WTC11 (cell line): ENCODE data around the gene SLC23A2. TPM values are rescaled to one million over a fixed set of nuclear protein-coding genes. Genes with fewer than 3 reads are reported as not detected.

Experiments
- ATAC-seq: fragments of 200-7000 bp; cut with Tn5 transposase; 2 replicates; pipeline ENCODE4 v1.10.0; 2021; ENCODE audit warnings: mild to moderate bottlenecking, moderate library complexity
- CTCF ChIA-PET: fragments of 300-600 bp; sonication (Branson Sonifier 250); formaldehyde crosslinking; loops from one replicate; lab custom pipeline; 2021; ENCODE audit warnings: antibody characterized with exemption; lab: Charles Lee
- POLR2A ChIA-PET: fragments of 350-600 bp; sonication (Branson Sonifier 250); formaldehyde crosslinking; loops from one replicate; lab custom pipeline; 2021; ENCODE audit warnings: antibody characterized with exemption; lab: Charles Lee
- DNase-seq: peaks from one replicate; pipeline ENCODE4 v3.0.0; 2021; ENCODE audit warnings: low spot score
- H3K27ac Mint-ChIP-seq: 2 replicates; pipeline ENCODE4 v1.8.0; 2021; ENCODE audit warnings: mixed read lengths
- H3K27me3 Mint-ChIP-seq: 2 replicates; pipeline ENCODE4 v1.8.0; 2021; ENCODE audit warnings: low read depth, mild to moderate bottlenecking, moderate library complexity, mixed read lengths
- H3K36me3 Mint-ChIP-seq: 2 replicates; pipeline ENCODE4 v1.8.0; 2021; ENCODE audit warnings: mixed read lengths
- H3K4me1 Mint-ChIP-seq: 2 replicates; pipeline ENCODE4 v1.8.0; 2022; ENCODE audit warnings: mixed read lengths
- H3K4me3 Mint-ChIP-seq: 2 replicates; pipeline ENCODE4 v1.8.0; 2021; ENCODE audit warnings: mild to moderate bottlenecking, moderate library complexity, mixed read lengths
- H3K9me3 Mint-ChIP-seq: 2 replicates; pipeline ENCODE4 v1.8.0; 2021; ENCODE audit warnings: mixed read lengths
- FOXJ3 ChIP-seq: sonication (generic); formaldehyde crosslinking; IDR thresholded peaks from 2 replicates; pipeline ENCODE4 v1.9.0; 2021; ENCODE audit warnings: missing genetic modification reagents, mild to moderate bottlenecking, borderline replicate concordance
- JAZF1 ChIP-seq: fragments of 250-450 bp; sonication (Bioruptor Pico); IDR thresholded peaks from 2 replicates; pipeline ENCODE4 v1.9.0; 2021; ENCODE audit warnings: moderate library complexity, mild to moderate bottlenecking, inconsistent platforms
- JUN ChIP-seq: sonication (generic); formaldehyde crosslinking; IDR thresholded peaks from 2 replicates; pipeline ENCODE4 v1.8.0; 2023; ENCODE audit warnings: mild to moderate bottlenecking, missing genetic modification reagents
- MXD4 ChIP-seq: fragments of 250-450 bp; sonication (Bioruptor Pico); IDR thresholded peaks from 2 replicates; pipeline ENCODE4 v1.8.0; 2021; ENCODE audit warnings: mild to moderate bottlenecking, moderate library complexity, borderline replicate concordance
- MYBL2 ChIP-seq: sonication (generic); formaldehyde crosslinking; IDR thresholded peaks from 2 replicates; pipeline ENCODE4 v1.8.1; 2023; ENCODE audit warnings: mild to moderate bottlenecking, moderate library complexity, missing genetic modification reagents
- NFYB ChIP-seq: sonication (generic); formaldehyde crosslinking; conservative IDR thresholded peaks from 2 replicates; pipeline ENCODE4 v1.8.0; 2022; ENCODE audit warnings: low read depth, missing genetic modification reagents
- NR1H2 ChIP-seq: sonication (generic); formaldehyde crosslinking; IDR thresholded peaks from 2 replicates; pipeline ENCODE4 v1.9.0; 2021; ENCODE audit warnings: mild to moderate bottlenecking, moderate library complexity, missing genetic modification reagents
- NR2C2 ChIP-seq: sonication (generic); formaldehyde crosslinking; IDR thresholded peaks from 2 replicates; pipeline ENCODE4 v1.8.0; 2022; ENCODE audit warnings: mild to moderate bottlenecking, missing genetic modification reagents
- NR3C1 ChIP-seq: sonication (generic); formaldehyde crosslinking; conservative IDR thresholded peaks from 2 replicates; pipeline ENCODE4 v1.8.1; 2023; ENCODE audit warnings: low read depth, mild to moderate bottlenecking, missing genetic modification reagents
- RELA ChIP-seq: sonication (generic); formaldehyde crosslinking; IDR thresholded peaks from 2 replicates; pipeline ENCODE4 v1.8.1; 2022; ENCODE audit warnings: missing genetic modification reagents, mild to moderate bottlenecking, borderline replicate concordance
- RORB ChIP-seq: fragments of 250-450 bp; sonication (Bioruptor Pico); IDR thresholded peaks from 2 replicates; pipeline ENCODE4 v1.9.0; 2021; ENCODE audit warnings: mild to moderate bottlenecking
- SMAD4 ChIP-seq: sonication (generic); formaldehyde crosslinking; IDR thresholded peaks from 2 replicates; pipeline ENCODE4 v1.8.0; 2022; ENCODE audit warnings: mild to moderate bottlenecking, missing genetic modification reagents
- ZNF121 ChIP-seq: sonication (generic); formaldehyde crosslinking; IDR thresholded peaks from 2 replicates; pipeline ENCODE4 v1.8.0; 2023; ENCODE audit warnings: missing genetic modification reagents
- ZNF263 ChIP-seq: sonication (generic); formaldehyde crosslinking; IDR thresholded peaks from 2 replicates; pipeline ENCODE4 v1.8.1; 2022; ENCODE audit warnings: low read depth, mild to moderate bottlenecking, moderate library complexity, missing genetic modification reagents
- ZNF416 ChIP-seq: fragments of 250-450 bp; sonication (Bioruptor Pico); IDR thresholded peaks from 2 replicates; pipeline ENCODE4 v1.9.0; 2021; ENCODE audit warnings: mild to moderate bottlenecking, inconsistent platforms
- ZNF423 ChIP-seq: fragments of 250-450 bp; sonication (Bioruptor Pico); IDR thresholded peaks from 2 replicates; pipeline ENCODE4 v2.1.2; 2022; ENCODE audit warnings: mild to moderate bottlenecking, moderate library complexity
- total RNA-seq: library from RNA; stranded (reverse); gene quantifications from 3 replicates; pipeline ENCODE4 v1.2.3, GENCODE V29; 2021
- TF ChIP-seq, protein P1 (sequence below): sonication (generic); formaldehyde crosslinking; IDR thresholded peaks from 2 replicates; pipeline ENCODE4 v1.8.1; 2023; ENCODE audit warnings: mild to moderate bottlenecking, missing genetic modification reagents, borderline replicate concordance
- TF ChIP-seq, protein P2 (sequence below): fragments of 250-450 bp; sonication (Bioruptor Pico); IDR thresholded peaks from 2 replicates; pipeline ENCODE4 v1.9.0; 2021; ENCODE audit warnings: moderate library complexity, mild to moderate bottlenecking, inconsistent platforms, borderline replicate concordance
- TF ChIP-seq, protein P3 (sequence below): sonication (generic); formaldehyde crosslinking; IDR thresholded peaks from 2 replicates; pipeline ENCODE4 v1.8.1; 2023; ENCODE audit warnings: mild to moderate bottlenecking, missing genetic modification reagents
- TF ChIP-seq, protein P4 (sequence below): fragments of 250-450 bp; sonication (Bioruptor Pico); conservative IDR thresholded peaks from 2 replicates; pipeline ENCODE4 v1.9.0; 2021; ENCODE audit warnings: mild to moderate bottlenecking
- TF ChIP-seq, protein P5 (sequence below): sonication (generic); formaldehyde crosslinking; IDR thresholded peaks from 2 replicates; pipeline ENCODE4 v1.8.0; 2023; ENCODE audit warnings: missing genetic modification reagents

SLC23A2 gene
- total RNA-seq, 1 experiment from 2014 or later, result 14.5 TPM

DNA sequence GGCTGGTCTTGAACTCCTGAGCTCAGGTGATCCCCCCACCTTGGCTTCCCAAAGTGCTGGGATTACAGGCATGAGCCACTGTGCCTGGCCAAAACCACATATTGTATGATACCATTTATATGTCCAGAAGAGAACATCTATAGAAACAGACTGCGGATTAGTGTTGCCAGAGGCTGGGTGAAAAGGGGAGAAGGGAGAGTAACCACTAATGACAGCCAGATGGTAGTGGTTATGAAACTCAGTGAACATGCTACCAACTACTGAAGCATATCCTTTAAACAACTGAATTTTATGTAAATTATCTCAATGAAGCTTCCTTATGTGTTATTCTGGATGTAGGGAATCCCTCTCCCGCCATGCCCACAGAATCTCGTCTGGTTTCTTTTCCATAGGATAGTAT, 15.7 kb downstream of the SLC23A2 start:
- Mint-ChIP-seq H3K27me3 (no peaks in the 10 kb centered on the region), H3K4me3 (no peak overlapping the region)
- POLR2A ChIA-PET, result no interaction called here

GRCh38 chr20:4982281-4982680, 19.0 kb downstream of the SLC23A2 start:
- ATAC-seq, result no peak
- Mint-ChIP-seq H3K27me3 (no peaks in the 10 kb centered on the region), H3K4me1 (peaks cover 27% of the 10 kb centered on the region), H3K36me3 (no peaks in the 10 kb centered on the region), H3K4me3 (no peak overlapping the region), H3K9me3 (no peaks in the 10 kb centered on the region)
- CTCF ChIA-PET, result no interaction called here
- POLR2A ChIA-PET, result no interaction called here
- no peak for DNase-seq
- TF ChIP-seq MYBL2 (CRISPR knock-in tag) (no peak), FOXJ3 (CRISPR knock-in tag) (no peak), NR1H2 (no peak)
- TF ChIP-seq, all 79 proteins: peak for 0
- H3K27ac Mint-ChIP-seq, result no peak overlapping the region

More for the DNA sequence above, 15.7 kb downstream of the SLC23A2 start:
- Mint-ChIP-seq H3K4me1 (peaks cover 25% of the 10 kb centered on the region), H3K36me3 (no peaks in the 10 kb centered on the region), H3K27ac (no peak overlapping the region), H3K9me3 (no peaks in the 10 kb centered on the region)
- CTCF ChIA-PET, result no interaction called here
- TF ChIP-seq ZNF423, result no peak
- no peak for TF ChIP-seq RORB (CRISPR knock-in tag)
- TF ChIP-seq, protein P1, sequence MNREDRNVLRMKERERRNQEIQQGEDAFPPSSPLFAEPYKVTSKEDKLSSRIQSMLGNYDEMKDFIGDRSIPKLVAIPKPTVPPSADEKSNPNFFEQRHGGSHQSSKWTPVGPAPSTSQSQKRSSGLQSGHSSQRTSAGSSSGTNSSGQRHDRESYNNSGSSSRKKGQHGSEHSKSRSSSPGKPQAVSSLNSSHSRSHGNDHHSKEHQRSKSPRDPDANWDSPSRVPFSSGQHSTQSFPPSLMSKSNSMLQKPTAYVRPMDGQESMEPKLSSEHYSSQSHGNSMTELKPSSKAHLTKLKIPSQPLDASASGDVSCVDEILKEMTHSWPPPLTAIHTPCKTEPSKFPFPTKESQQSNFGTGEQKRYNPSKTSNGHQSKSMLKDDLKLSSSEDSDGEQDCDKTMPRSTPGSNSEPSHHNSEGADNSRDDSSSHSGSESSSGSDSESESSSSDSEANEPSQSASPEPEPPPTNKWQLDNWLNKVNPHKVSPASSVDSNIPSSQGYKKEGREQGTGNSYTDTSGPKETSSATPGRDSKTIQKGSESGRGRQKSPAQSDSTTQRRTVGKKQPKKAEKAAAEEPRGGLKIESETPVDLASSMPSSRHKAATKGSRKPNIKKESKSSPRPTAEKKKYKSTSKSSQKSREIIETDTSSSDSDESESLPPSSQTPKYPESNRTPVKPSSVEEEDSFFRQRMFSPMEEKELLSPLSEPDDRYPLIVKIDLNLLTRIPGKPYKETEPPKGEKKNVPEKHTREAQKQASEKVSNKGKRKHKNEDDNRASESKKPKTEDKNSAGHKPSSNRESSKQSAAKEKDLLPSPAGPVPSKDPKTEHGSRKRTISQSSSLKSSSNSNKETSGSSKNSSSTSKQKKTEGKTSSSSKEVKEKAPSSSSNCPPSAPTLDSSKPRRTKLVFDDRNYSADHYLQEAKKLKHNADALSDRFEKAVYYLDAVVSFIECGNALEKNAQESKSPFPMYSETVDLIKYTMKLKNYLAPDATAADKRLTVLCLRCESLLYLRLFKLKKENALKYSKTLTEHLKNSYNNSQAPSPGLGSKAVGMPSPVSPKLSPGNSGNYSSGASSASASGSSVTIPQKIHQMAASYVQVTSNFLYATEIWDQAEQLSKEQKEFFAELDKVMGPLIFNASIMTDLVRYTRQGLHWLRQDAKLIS (CRISPR knock-in tag), result no peak
- TF ChIP-seq, protein P2, sequence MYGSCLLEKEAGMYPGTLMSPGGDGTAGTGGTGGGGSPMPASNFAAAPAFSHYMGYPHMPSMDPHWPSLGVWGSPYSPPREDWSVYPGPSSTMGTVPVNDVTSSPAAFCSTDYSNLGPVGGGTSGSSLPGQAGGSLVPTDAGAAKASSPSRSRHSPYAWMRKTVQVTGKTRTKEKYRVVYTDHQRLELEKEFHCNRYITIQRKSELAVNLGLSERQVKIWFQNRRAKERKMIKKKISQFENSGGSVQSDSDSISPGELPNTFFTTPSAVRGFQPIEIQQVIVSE (CRISPR knock-in tag), result no peak
- TF ChIP-seq, protein P3, sequence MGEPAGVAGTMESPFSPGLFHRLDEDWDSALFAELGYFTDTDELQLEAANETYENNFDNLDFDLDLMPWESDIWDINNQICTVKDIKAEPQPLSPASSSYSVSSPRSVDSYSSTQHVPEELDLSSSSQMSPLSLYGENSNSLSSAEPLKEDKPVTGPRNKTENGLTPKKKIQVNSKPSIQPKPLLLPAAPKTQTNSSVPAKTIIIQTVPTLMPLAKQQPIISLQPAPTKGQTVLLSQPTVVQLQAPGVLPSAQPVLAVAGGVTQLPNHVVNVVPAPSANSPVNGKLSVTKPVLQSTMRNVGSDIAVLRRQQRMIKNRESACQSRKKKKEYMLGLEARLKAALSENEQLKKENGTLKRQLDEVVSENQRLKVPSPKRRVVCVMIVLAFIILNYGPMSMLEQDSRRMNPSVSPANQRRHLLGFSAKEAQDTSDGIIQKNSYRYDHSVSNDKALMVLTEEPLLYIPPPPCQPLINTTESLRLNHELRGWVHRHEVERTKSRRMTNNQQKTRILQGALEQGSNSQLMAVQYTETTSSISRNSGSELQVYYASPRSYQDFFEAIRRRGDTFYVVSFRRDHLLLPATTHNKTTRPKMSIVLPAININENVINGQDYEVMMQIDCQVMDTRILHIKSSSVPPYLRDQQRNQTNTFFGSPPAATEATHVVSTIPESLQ (CRISPR knock-in tag), result no peak
- no peak for TF ChIP-seq RELA (CRISPR knock-in tag)
- TF ChIP-seq, protein P4, sequence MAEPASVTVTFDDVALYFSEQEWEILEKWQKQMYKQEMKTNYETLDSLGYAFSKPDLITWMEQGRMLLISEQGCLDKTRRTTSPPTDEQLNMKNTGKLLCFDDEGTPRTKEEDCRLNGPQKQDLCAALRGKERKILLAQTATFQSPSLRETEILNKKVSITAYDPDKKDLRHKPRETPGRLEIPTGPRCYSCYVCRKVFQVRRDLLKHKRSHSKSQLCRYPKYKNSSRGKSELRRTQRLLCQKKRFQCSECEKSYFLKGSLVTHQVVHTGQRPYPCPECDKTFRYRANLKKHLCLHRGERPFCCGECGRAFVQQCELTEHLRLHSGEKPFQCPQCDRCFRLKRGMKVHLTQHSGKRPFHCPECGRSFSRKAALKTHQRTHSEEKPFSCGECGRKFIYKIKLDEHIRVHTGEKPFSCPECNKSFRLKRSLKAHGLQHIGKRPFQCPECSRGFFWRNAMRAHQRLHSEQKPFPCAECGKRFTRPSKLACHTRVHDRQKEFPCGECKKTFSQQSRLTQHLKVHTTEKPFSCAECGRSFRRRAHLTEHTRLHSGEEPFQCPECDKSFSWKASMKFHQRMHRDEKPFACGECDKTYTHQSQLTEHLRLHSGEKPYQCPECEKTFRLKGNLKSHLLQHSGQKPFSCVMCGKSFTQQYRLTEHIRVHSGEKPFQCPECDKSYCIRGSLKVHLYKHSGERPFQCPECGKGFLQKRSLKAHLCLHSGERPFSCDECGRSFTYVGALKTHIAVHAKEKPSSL (CRISPR knock-in tag), result no peak
- TF ChIP-seq, protein P5, sequence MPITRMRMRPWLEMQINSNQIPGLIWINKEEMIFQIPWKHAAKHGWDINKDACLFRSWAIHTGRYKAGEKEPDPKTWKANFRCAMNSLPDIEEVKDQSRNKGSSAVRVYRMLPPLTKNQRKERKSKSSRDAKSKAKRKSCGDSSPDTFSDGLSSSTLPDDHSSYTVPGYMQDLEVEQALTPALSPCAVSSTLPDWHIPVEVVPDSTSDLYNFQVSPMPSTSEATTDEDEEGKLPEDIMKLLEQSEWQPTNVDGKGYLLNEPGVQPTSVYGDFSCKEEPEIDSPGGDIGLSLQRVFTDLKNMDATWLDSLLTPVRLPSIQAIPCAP, result no peak
- TF ChIP-seq ZNF263 (CRISPR knock-in tag), result no peak
- TF ChIP-seq NR3C1, result no peak
- TF ChIP-seq MXD4 (CRISPR knock-in tag), result no peak
- TF ChIP-seq NR2C2 (CRISPR knock-in tag), result no peak
- no peak for TF ChIP-seq NFYB (CRISPR knock-in tag)
- no peak for TF ChIP-seq ZNF121 (CRISPR knock-in tag)
- no peak for TF ChIP-seq SMAD4
- no peak for TF ChIP-seq ZNF416
- no peak for TF ChIP-seq JUN (CRISPR knock-in tag)
- TF ChIP-seq JAZF1, result no peak
- ATAC-seq (no peak), DNase-seq (no peak)
